Astrocyte of the hippocampus (primary cell): Measurements from ENCODE around the gene RAB27A.
"Not testable (repeated sequence)": the region's sequence is repeated elsewhere in the genome, so short reads cannot be mapped to it uniquely, and the experiment has no call there.

Experiments used
- DNase-seq: peaks from one replicate; pipeline ENCODE4 v3.0.0; 2011; ENCODE audit warnings: low read depth, low spot score

The RAB27A gene

GRCh38 chr15:55282284-55282833 is 7.3 kb downstream of the RAB27A start:
- peak; percentile 77 for DNase-seq

DNA sequence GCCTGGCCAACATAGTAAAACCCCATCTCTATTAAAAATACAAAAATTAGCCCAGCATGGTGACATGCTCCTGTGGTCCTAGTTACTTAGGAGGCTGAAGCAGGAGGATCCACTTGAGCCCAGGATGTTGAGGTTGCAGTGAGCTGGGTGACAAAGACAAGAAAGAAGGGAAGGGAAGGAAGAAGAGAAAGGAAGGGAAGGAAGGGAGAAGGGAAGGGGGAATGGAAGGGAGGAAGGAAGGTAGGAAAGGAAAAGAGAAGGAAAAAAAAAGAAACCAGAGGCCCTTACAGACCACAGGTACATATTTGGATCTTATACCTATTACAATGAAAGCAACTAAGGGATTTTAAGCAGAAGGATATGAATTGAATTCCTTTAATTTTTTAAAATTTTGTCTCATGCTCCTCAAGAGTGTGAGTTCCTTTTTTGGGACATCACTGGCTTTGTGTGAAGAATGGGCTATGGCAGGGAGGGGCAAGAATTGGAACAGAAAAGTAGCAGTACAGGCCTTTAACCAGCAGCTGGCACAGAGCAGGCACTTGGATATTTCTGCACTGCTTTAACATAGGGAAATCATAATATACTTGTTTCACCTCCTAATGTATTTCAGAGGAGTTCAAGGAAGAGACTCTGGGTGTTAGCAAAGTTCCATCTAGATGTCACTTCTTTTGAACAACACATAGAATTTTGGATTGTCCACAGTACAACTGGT is 7.9 kb downstream of the RAB27A start:
- DNase-seq, result peak; percentile 18

GRCh38 chr15:55280589-55280988 is 9.0 kb downstream of the RAB27A start:
- not testable (repeated sequence) for DNase-seq

DNA sequence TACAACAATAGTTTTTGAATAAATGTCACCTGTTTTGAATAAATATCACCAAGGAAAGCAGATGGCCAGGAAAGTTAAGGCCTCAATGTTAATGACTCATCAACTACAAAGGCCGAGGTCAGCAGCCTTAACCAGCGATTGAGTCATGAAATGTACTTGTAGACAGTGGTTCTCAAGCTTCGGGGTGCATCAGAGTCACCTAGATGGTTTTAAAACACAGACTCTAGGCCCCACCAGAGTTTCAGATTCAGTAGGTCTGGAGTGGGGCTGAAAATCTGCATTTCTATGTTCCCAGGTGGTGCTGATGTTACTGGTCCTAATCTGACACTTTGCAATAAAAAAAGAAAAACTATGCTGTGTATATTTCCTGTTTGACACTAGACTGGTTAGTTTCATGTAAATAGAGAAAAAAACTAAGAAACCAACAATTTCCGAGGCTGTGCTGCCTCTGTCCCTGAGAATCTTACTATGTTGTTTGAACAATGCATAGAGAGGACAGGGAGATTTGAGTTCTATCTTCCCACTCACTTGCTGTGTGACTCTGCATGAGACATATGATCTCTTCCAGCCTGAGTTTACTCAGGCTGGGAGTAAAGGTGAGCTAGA is 9.8 kb downstream of the RAB27A start:
- peak; percentile 71 for DNase-seq

DNA sequence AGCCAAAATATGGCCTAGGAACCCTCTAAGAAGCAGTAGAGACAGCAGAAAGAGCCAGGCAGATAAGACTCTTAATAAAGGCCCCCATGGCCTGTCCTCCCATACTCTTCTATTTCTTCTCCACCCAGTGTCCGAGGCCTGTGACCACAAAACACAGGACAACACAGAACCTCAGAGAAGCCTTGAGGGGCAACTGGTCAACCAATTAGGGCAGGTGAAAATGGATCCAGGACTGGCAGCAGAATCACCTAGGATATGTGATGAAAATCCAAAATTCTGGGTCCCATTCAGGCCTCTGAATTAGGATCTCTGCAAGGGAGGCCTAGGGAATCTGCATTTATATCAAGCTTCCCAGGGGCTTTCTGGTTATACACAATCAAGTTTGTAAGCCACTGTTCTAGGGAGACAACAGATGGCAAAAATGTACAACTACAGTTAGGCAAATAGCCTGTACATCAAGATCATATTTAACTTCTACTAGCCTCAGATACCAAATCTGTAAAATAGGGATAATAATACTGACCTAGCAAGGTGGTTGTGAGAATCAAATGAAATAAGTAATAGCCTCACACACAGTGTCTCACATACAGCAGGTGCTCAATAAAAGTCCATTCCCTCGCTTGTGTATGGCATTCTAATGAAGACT is 10.4 kb downstream of the RAB27A start:
- DNase-seq, result no peak

DNA sequence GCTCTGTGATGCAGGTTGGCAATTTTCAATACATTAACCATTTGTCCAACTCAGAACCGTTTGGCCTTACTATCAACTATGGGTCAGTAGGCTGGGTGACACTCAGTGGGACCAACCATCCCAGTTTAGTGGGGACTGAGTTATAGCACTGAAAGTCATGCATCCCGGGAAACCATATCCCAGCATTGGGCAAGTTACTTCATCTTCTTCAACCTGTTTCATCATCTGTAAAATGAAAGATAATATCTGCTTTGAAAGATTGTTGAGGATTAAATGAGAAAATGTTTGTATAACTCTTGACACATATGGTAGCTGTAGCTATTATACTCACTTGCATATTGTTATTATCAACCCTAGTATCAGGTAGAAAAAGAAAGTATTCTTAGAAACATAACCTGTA is 11.9 kb downstream of the RAB27A start:
- DNase-seq, result no peak

DNA sequence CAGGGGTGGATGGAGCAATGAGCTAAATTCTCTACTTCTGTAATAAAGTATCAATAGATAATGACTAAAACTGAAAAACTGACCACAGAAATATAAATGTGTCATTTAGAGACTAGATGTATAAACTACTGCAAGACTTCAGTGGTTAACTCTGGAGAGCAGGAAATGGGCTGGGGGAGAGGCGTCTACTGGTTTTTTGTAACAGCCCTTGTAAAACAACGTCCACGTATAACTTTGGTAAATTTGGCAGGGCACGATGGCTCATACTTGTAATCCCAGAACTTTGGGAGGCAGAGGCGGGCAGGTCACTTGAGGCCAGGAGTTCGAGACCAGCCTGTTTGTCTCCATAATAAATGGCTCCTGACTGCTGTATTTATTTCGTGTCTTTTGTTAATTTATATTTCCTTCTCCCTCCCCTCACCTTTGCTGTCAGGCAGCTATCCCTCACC is 12.5 kb downstream of the RAB27A start:
- no peak for DNase-seq

GRCh38 chr15:55276324-55276723 is 13.3 kb downstream of the RAB27A start:
- no peak for DNase-seq

DNA sequence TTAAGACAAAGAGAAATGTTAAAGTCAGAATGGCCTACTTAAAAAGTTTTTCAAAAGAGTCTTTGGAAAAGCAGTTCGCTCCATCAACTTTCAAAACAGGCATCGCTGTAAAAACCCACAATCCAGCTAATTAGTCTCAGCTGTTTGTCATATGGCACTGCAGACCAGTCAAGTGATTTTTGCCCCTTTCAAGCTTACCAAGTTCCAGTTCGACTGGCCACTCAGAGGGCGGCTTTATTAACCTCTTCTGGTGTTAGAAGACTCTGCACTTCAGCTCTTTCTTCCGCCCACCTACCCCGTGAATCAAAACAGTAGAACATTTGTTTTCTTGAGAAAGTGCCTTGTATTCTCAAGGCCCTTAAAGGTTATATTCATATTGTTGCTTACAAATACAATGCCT is 19.3 kb downstream of the RAB27A start:
- DNase-seq, result peak; percentile 43

DNA sequence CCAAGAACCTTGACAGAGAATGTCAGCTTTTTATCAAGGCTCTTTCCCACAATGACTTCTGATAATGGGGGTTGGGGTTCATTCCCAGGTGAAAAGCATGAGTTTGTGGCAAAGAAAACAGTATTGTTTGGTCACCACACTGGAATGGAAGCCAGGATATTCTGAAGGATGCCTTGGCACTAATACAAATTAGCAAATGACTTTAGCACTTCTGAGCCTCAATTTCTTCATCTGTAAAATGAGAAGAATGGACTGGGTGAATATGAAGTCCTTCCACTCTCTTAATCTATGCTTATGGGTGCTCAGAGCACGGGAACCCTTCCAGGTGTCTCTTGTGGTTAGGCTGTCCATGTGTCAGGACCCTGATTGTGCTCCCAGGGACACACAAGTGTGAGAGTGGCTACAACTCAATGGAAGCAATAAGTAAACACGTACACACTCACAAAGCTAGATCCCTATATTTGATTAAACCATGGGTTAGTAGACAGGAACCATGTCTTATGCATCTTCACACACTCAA is 21.4 kb downstream of the RAB27A start:
- peak; percentile 63 for DNase-seq

DNA sequence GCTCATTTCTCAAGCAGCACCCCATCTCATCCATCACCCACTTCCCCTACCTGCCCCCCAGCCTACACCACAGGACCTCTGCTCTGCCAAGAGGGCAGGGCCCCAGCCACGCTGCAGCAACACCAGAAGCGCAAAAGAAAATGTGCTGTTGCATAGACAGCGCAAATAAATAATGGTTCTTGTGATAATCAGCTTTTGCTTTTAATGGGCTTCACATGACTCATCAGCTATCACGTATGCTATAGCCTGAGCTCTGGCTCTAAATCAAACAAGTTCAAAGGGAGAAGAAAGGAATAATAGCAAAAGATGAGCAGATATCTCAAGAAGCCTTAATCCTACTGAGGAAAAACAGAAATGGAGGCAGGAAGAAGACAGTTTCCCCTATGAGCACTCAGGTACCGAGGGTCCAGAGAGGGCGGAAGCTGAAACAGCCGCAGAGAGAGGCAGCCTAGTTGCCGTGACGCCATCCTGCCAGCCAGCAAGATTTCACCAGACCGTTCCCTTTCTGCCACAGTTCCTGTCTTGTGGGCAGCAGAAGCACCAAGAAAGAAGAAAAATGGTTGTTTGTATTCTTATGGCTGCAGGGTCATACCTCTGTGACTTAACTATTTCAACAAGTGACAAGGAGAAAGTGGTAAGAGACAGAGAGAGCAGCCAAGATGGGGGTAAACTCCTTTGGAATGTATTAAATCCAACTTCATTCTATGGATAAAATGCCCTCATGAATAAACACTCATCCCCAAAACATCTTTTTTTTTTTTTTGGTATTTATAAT is 22.0 kb downstream of the RAB27A start:
- peak; percentile 73 for DNase-seq

DNA sequence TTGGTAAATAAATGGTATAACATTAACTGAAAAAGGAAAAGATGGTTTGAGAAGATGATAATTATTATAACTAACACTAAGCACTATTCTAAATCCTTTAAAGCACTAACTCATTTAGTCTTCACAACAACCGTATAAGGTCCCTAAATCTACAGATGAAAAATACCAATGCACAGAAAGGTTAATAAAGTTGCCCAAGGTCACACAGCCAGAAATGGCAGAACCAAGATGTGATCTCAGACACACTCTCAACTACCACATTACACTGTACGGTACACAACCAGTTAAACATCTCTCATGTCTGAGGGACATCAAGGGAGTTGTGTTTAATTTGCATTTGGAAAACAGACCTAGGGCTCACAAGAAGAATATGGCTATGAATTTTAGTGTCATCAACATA is 23.1 kb downstream of the RAB27A start:
- no peak for DNase-seq

GRCh38 chr15:55260562-55261131 is 29.0 kb downstream of the RAB27A start:
- DNase-seq, result no peak

DNA sequence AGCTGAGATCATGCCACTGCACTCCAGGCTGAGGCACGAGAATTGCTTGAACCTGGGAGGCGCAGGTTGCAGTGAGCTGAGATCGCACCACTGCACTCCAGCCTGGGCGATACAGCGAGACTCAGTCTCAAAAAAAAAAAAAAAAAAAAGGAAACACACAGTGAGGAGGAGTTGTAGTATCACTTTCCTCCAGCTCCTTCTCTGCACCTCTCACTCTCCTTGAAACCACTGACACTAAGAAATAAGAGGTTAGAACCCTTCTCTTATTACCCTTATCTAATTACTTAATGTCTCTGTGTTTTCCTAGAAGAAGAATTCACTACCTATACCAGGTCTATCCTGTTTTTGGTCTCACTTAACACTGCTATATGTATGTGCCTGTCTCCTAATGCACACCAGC is 31.7 kb downstream of the RAB27A start:
- DNase-seq, result no peak

DNA sequence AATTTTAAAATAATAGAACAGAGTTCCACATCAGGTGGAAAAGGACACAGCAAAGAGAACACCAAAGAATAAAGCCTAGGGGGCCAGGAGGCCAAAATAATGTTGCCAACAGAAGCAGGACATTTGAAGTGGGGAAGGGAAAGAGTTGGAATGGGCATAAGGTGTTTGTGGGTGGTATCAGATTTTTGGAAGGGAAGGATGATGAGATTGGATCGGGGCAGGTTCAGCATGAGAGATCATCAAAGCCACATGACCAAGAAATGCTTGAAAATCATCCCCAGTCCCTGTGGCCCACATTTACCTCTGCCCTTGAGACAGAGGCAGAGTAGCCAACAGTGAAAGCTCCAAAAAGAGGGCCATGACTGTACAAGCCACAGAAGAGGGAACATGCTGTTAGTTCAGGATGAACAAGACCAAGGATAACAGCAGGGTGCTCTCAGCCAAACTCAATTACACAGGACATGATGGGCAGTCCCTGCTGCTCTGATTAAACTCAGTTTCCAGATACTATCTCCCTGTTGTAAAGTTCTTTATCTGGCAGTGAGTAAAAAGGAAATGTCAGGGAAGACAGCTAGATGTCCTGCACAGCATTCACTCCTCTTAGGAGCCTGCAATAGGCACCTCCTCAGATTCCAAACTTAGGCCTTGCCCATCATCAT is 32.5 kb downstream of the RAB27A start:
- no peak for DNase-seq

DNA sequence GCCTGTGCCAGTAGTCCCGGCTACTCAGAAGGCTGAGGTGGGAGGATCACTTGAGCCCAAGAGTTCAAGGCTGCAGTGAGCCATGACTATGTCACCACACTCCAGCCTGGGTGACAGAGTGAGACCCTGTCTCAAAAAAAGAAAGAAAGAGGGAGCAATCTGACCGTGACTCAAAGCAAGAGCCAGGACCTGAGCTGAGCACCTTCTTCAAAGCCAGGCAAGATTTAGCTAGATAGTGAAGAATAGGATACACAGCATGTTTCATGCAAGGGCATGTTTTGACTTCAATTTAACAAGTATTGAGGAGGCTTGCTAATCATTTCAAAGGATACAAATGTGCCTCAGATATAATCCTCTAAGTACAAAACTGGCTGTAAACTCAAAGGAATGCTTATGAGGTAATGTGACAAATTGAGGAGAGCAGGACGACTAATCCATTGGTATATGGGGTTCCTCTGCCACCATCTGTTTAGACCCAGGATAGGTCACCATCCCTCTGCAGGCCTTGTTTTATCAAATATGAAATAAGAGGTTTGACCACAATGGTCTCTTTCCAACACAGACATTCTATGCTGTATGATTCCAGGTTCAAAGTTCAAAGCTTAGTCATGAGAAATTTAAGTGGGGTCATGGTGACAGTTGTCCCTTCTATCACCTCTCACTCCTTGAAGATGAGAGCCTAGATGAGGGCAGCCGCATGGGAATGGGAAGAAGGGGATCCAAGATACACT is 33.2 kb downstream of the RAB27A start:
- no peak for DNase-seq

DNA sequence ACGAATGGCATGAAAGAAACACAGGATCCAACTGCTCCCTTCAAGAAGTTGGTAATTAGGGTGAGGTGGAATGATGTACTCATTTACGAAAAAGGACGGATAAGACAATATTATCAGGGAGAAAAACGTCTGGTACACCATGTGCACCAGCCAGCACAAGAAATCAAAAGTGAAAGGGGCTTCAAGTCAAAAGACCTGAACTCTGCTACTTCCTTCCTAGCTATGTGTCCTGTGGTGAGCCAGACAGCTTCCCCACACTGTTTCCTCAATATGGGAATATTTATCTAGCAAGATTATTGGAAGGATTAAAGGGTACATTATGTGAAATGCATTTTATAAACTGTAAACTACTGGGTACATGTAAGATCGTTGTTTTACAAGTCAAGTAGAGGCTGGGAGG is 33.9 kb downstream of the RAB27A start:
- DNase-seq, result no peak

DNA sequence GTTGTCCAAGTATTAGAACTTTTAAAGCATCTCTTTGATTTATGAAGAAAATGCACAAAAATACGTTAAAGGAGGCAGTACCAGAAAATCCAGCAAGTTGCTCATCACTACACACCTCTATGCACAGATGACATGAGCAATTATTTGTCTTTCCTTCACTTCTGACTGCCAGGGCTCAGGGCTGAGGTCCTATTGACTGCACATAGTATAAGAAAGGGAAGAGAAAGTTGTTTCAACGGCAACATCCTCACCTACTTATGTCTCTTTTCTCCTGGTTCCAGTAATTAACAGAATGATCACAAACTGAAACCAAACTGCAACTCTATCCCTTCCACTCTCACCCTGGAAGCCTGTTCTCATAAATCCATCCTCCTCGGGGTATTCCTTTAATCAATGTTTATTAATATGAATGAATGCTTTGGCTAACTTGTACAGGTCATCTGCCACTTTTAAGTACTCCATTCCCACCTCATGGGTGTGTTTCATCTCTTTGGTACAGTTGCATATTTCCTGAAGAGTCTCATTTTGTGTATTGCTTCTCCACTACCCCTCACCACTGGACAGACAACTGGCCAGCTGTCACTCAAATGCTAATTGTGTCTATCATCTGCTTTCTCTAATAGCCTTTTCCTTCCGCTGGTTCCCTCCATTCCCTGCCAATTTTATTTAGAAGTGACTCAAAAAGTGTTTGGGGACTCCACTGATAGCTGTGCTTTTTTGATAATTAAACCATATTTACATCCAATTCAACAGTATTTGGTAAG is 34.5 kb downstream of the RAB27A start:
- DNase-seq, result no peak

DNA sequence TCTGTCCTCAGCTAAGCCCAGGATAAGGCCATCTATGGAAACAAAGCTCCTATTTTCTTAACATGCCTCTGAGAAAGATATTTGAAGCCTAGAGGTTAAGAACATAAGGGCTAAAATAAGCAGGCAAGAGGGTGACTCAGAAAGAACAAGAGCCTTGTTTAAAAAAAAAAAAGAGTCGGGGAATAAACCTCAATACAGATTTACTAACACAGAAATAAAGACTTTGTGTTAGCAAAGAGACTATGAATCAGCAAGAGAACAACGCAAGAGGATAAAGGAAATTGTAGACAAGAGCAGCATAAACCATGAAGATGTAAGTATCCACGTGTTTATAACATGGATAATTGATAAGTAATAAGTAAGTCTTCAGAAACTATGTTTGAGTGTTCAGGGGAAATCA is 36.0 kb downstream of the RAB27A start:
- peak; percentile 60 for DNase-seq
